SK-N-SH treated with all-trans-retinoic acid at 6 μM for 48 hours (cell line): ENCODE results near the gene COPS7A.

Experiments
- ATAC-seq: fragments of 200-7000 bp; cut with Tn5 transposase; 3 replicates; pipeline ENCODE4 v1.9.1; 2020; ENCODE audit warnings: mild to moderate bottlenecking, moderate library complexity
- ARNTL ChIP-seq: fragments of 450-650 bp; formaldehyde crosslinking; IDR thresholded peaks from 2 replicates; pipeline ENCODE4 v1.5.0; 2020; ENCODE audit warnings: low read depth, mild to moderate bottlenecking, moderate library complexity, borderline replicate concordance
- BACH2 ChIP-seq: fragments of 250-450 bp; sonication (Bioruptor Pico); IDR thresholded peaks from 2 replicates; pipeline ENCODE4 v1.9.0; 2021; ENCODE audit warnings: mild to moderate bottlenecking, borderline replicate concordance
- ESRRG ChIP-seq: fragments of 250-450 bp; sonication (Bioruptor Pico); IDR thresholded peaks from 2 replicates; pipeline ENCODE4 v1.6.1; 2021; ENCODE audit warnings: mild to moderate bottlenecking
- GLIS3 ChIP-seq: fragments of 250-450 bp; sonication (Bioruptor Pico); IDR thresholded peaks from 2 replicates; pipeline ENCODE4 v1.5.0; 2020; ENCODE audit warnings: mild to moderate bottlenecking, moderate library complexity
- ISL1 ChIP-seq: fragments of 250-450 bp; sonication (Bioruptor Pico); IDR thresholded peaks from 2 replicates; pipeline ENCODE4 v2.1.2; 2022; ENCODE audit warnings: mild to moderate bottlenecking, moderate library complexity
- OSR1 ChIP-seq: fragments of 250-450 bp; sonication (Bioruptor Pico); IDR thresholded peaks from 2 replicates; pipeline ENCODE4 v1.8.0; 2022; ENCODE audit warnings: moderate library complexity, mild to moderate bottlenecking, inconsistent platforms
- PPARA ChIP-seq: fragments of 250-450 bp; sonication (Bioruptor Pico); IDR thresholded peaks from 2 replicates; pipeline ENCODE4 v1.5.0; 2020; ENCODE audit warnings: mild to moderate bottlenecking, borderline replicate concordance
- RARB ChIP-seq: fragments of 250-450 bp; sonication (Bioruptor Pico); IDR thresholded peaks from 2 replicates; pipeline ENCODE4 v1.8.0; 2021; ENCODE audit warnings: mild to moderate bottlenecking, moderate library complexity
- SNAI2 ChIP-seq: fragments of 250-450 bp; sonication (Bioruptor Pico); IDR thresholded peaks from 2 replicates; pipeline ENCODE4 v1.5.0; 2020; ENCODE audit warnings: mild to moderate bottlenecking, moderate library complexity
- TCF4 ChIP-seq: fragments of 250-450 bp; sonication (Bioruptor Pico); IDR thresholded peaks from 2 replicates; pipeline ENCODE4 v1.8.0; 2021; ENCODE audit warnings: mild to moderate bottlenecking, moderate library complexity, borderline replicate concordance
- TOX ChIP-seq: fragments of 250-450 bp; sonication (Bioruptor Pico); IDR thresholded peaks from 2 replicates; pipeline ENCODE4 v1.8.0; 2021; ENCODE audit warnings: mild to moderate bottlenecking, moderate library complexity, borderline replicate concordance
- ZC3H10 ChIP-seq: fragments of 250-450 bp; sonication (Bioruptor Pico); IDR thresholded peaks from 2 replicates; pipeline ENCODE4 v1.5.1; 2021; ENCODE audit warnings: mild to moderate bottlenecking, moderate library complexity
- ZFP3 ChIP-seq: fragments of 250-450 bp; sonication (Bioruptor Pico); IDR thresholded peaks from 2 replicates; pipeline ENCODE4 v1.5.0; 2020; ENCODE audit warnings: mild to moderate bottlenecking, moderate library complexity
- ZNF565 ChIP-seq: fragments of 450-650 bp; formaldehyde crosslinking; conservative IDR thresholded peaks from 2 replicates; pipeline ENCODE4 v1.5.0; 2020; ENCODE audit warnings: low read depth, mild to moderate bottlenecking, moderate library complexity
- ZNF70 ChIP-seq: fragments of 450-650 bp; formaldehyde crosslinking; IDR thresholded peaks from 2 replicates; pipeline ENCODE4 v1.5.0; 2020; ENCODE audit warnings: mild to moderate bottlenecking, moderate library complexity
- ZNF8 ChIP-seq: fragments of 450-650 bp; formaldehyde crosslinking; IDR thresholded peaks from 2 replicates; pipeline ENCODE4 v1.5.0; 2020; ENCODE audit warnings: mild to moderate bottlenecking, moderate library complexity
- TF ChIP-seq, protein P1 (sequence below): fragments of 250-450 bp; sonication (Bioruptor Pico); IDR thresholded peaks from 2 replicates; pipeline ENCODE4 v1.5.0; 2020; ENCODE audit warnings: mild to moderate bottlenecking, moderate library complexity
- TF ChIP-seq, protein P2 (sequence below): fragments of 250-450 bp; sonication (Bioruptor Pico); IDR thresholded peaks from 2 replicates; pipeline ENCODE4 v1.8.0; 2020; ENCODE audit warnings: mild to moderate bottlenecking, moderate library complexity, borderline replicate concordance
- TF ChIP-seq, protein P3 (sequence below): fragments of 250-450 bp; sonication (Bioruptor Pico); IDR thresholded peaks from 2 replicates; pipeline ENCODE4 v1.5.1; 2020; ENCODE audit warnings: low read depth, mild to moderate bottlenecking, moderate library complexity
- TF ChIP-seq, protein P4 (sequence below): fragments of 250-450 bp; sonication (Bioruptor Pico); IDR thresholded peaks from 2 replicates; pipeline ENCODE4 v1.8.0; 2021; ENCODE audit warnings: low read depth, mild to moderate bottlenecking, moderate library complexity, borderline replicate concordance
- TF ChIP-seq, protein P5 (sequence below): fragments of 250-450 bp; sonication (Bioruptor Pico); IDR thresholded peaks from 2 replicates; pipeline ENCODE4 v1.5.1; 2021; ENCODE audit warnings: mild to moderate bottlenecking, moderate library complexity

COPS7A gene

DNA sequence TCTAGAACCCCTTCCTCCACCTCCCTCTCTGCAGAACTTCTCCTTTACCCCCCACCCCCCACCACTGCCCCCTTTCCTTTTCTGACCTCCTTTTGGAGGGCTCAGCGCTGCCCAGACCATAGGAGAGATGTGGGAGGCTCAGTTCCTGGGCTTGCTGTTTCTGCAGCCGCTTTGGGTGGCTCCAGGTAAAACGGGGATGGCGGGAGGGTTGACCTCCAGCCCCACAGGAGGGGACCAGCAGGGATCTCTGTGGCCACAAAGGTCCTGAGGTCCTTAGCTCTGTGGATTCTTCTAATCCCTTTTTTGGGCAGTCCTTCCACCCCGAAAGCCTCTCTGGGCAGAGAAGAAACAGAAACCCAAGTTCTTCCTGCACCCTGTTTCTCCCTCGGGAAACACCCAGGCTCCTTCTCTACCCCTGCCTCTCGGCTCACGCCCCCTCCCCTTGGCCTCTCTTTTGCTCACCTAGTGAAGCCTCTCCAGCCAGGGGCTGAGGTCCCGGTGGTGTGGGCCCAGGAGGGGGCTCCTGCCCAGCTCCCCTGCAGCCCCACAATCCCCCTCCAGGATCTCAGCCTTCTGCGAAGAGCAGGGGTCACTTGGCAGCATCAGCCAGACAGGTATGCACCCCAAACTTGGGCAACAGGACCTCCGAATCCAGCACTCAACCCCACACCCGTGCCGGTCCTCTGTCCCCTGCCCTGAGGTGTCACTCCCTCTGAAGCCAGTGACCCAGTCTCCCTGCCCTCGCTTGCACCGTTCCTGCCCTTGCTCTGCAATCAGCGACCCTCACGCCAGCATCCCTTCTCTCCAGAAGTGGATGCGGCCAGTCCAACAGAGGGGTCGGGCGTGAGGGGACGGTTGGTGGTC lies 49.1 kb downstream of the COPS7A start:
- TF ChIP-seq OSR1 (no peak), ZNF565 (no peak), ZFP3 (CRISPR knock-in tag) (no peak), ZC3H10 (CRISPR knock-in tag) (no peak), ISL1 (CRISPR knock-in tag) (no peak), ZNF70 (no peak), RARB (CRISPR knock-in tag) (no peak), ESRRG (CRISPR knock-in tag) (no peak), GLIS3 (CRISPR knock-in tag) (no peak), ZNF8 (CRISPR knock-in tag) (no peak), TOX (no peak), PPARA (CRISPR knock-in tag) (no peak), SNAI2 (CRISPR knock-in tag) (no peak), BACH2 (no peak)
- TF ChIP-seq, protein P1, sequence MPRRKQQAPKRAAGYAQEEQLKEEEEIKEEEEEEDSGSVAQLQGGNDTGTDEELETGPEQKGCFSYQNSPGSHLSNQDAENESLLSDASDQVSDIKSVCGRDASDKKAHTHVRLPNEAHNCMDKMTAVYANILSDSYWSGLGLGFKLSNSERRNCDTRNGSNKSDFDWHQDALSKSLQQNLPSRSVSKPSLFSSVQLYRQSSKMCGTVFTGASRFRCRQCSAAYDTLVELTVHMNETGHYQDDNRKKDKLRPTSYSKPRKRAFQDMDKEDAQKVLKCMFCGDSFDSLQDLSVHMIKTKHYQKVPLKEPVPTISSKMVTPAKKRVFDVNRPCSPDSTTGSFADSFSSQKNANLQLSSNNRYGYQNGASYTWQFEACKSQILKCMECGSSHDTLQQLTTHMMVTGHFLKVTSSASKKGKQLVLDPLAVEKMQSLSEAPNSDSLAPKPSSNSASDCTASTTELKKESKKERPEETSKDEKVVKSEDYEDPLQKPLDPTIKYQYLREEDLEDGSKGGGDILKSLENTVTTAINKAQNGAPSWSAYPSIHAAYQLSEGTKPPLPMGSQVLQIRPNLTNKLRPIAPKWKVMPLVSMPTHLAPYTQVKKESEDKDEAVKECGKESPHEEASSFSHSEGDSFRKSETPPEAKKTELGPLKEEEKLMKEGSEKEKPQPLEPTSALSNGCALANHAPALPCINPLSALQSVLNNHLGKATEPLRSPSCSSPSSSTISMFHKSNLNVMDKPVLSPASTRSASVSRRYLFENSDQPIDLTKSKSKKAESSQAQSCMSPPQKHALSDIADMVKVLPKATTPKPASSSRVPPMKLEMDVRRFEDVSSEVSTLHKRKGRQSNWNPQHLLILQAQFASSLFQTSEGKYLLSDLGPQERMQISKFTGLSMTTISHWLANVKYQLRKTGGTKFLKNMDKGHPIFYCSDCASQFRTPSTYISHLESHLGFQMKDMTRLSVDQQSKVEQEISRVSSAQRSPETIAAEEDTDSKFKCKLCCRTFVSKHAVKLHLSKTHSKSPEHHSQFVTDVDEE (CRISPR knock-in tag) = no peak
- TF ChIP-seq, protein P2, sequence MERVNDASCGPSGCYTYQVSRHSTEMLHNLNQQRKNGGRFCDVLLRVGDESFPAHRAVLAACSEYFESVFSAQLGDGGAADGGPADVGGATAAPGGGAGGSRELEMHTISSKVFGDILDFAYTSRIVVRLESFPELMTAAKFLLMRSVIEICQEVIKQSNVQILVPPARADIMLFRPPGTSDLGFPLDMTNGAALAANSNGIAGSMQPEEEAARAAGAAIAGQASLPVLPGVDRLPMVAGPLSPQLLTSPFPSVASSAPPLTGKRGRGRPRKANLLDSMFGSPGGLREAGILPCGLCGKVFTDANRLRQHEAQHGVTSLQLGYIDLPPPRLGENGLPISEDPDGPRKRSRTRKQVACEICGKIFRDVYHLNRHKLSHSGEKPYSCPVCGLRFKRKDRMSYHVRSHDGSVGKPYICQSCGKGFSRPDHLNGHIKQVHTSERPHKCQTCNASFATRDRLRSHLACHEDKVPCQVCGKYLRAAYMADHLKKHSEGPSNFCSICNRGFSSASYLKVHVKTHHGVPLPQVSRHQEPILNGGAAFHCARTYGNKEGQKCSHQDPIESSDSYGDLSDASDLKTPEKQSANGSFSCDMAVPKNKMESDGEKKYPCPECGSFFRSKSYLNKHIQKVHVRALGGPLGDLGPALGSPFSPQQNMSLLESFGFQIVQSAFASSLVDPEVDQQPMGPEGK (CRISPR knock-in tag) = no peak
- TF ChIP-seq, protein P3, sequence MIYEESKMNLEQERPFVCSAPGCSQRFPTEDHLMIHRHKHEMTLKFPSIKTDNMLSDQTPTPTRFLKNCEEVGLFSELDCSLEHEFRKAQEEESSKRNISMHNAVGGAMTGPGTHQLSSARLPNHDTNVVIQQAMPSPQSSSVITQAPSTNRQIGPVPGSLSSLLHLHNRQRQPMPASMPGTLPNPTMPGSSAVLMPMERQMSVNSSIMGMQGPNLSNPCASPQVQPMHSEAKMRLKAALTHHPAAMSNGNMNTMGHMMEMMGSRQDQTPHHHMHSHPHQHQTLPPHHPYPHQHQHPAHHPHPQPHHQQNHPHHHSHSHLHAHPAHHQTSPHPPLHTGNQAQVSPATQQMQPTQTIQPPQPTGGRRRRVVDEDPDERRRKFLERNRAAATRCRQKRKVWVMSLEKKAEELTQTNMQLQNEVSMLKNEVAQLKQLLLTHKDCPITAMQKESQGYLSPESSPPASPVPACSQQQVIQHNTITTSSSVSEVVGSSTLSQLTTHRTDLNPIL = no peak
- TF ChIP-seq, protein P4, sequence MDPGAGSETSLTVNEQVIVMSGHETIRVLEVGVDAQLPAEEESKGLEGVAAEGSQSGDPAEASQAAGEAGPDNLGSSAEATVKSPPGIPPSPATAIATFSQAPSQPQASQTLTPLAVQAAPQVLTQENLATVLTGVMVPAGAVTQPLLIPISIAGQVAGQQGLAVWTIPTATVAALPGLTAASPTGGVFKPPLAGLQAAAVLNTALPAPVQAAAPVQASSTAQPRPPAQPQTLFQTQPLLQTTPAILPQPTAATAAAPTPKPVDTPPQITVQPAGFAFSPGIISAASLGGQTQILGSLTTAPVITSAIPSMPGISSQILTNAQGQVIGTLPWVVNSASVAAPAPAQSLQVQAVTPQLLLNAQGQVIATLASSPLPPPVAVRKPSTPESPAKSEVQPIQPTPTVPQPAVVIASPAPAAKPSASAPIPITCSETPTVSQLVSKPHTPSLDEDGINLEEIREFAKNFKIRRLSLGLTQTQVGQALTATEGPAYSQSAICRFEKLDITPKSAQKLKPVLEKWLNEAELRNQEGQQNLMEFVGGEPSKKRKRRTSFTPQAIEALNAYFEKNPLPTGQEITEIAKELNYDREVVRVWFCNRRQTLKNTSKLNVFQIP = no peak
- TF ChIP-seq, all 23 proteins: peak for 0
- no peak for ATAC-seq

DNA sequence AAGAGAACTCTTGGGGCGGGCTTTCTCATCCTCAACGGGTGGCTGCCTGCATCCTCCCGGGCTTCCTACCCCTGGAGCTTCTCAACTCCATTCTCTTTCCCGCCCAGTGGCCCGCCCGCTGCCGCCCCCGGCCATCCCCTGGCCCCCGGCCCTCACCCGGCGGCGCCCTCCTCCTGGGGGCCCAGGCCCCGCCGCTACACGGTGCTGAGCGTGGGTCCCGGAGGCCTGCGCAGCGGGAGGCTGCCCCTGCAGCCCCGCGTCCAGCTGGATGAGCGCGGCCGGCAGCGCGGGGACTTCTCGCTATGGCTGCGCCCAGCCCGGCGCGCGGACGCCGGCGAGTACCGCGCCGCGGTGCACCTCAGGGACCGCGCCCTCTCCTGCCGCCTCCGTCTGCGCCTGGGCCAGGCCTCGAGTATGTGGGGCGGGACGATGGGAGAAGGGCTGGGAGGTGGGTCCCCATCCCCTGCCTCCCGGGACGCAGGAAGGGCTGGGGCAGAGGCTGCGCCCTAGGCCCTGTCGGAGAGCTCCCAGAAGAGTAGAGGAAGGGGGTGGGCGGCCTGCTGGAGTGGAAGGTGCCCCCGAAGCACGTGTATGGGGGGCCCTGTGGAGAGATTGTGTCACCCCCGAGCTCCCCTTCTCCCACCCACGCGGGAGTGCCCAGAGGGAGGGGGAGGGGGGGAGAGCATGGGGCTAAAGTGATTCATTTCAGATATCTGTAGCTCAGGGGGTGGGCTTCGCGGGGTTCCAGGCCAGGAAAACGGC lies 49.9 kb downstream of the COPS7A start:
- ATAC-seq = no peak
- TF ChIP-seq, protein P3 = no peak
- no peak for TF ChIP-seq TCF4 (CRISPR knock-in tag)

DNA sequence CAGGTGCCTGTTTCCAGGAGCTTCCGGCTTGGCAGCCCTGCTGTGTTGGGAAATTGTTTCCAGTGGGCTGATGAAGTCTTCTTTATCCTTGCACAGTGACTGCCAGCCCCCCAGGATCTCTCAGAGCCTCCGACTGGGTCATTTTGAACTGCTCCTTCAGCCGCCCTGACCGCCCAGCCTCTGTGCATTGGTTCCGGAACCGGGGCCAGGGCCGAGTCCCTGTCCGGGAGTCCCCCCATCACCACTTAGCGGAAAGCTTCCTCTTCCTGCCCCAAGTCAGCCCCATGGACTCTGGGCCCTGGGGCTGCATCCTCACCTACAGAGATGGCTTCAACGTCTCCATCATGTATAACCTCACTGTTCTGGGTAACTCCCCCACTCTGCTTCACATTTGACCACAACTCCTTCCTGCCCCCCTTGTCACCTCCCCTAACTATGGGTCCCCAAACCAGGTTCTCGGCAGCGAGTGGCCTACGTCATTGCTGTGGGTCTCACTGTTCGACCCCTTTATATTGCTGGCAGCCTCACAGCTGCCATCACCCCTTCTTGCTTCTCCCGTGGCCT lies 50.7 kb downstream of the COPS7A start:
- no peak for ATAC-seq
- TF ChIP-seq ZNF70 = no peak
- TF ChIP-seq TCF4 (CRISPR knock-in tag) = no peak
- no peak for TF ChIP-seq ARNTL (CRISPR knock-in tag)
- TF ChIP-seq, protein P1 (CRISPR knock-in tag) = no peak
- no peak for TF ChIP-seq ZNF565
- TF ChIP-seq PPARA (CRISPR knock-in tag) = no peak
- TF ChIP-seq, protein P5, sequence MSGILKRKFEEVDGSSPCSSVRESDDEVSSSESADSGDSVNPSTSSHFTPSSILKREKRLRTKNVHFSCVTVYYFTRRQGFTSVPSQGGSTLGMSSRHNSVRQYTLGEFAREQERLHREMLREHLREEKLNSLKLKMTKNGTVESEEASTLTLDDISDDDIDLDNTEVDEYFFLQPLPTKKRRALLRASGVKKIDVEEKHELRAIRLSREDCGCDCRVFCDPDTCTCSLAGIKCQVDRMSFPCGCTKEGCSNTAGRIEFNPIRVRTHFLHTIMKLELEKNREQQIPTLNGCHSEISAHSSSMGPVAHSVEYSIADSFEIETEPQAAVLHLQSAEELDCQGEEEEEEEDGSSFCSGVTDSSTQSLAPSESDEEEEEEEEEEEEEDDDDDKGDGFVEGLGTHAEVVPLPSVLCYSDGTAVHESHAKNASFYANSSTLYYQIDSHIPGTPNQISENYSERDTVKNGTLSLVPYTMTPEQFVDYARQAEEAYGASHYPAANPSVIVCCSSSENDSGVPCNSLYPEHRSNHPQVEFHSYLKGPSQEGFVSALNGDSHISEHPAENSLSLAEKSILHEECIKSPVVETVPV = no peak
- no peak for TF ChIP-seq OSR1
